Smooth muscle cell (in vitro differentiated cells): ENCODE results near the gene HOXC10. TPM values are rescaled to one million over a fixed set of nuclear protein-coding genes. Genes with fewer than 3 reads are reported as not detected.

Source experiments
- DNase-seq: peaks from one replicate; lab custom pipeline; 2025; ENCODE audit not compliant: unreplicated experiment; lab: John Stamatoyannopoulos, UW
- H2AFZ ChIP-seq: fragments of 200-600 bp; sonication (generic); 2 replicates; pipeline ENCODE4 v1.6.0; 2016; ENCODE audit warnings: antibody characterized with exemption, low read depth, mild to moderate bottlenecking
- H3F3A ChIP-seq: fragments of 200-600 bp; sonication (generic); 2 replicates; pipeline ENCODE4 v1.6.0; 2017; ENCODE audit warnings: antibody characterized with exemption, low read depth
- H3K27ac ChIP-seq: fragments of 200-600 bp; sonication (generic); 2 replicates; pipeline ENCODE4 v1.5.1; 2016; ENCODE audit warnings: low read depth, mild to moderate bottlenecking
- H3K27me3 ChIP-seq: fragments of 200-600 bp; sonication (generic); 2 replicates; pipeline ENCODE4 v1.6.1; 2016; ENCODE audit warnings: low read depth, mild to moderate bottlenecking
- H3K36me3 ChIP-seq: fragments of 200-600 bp; sonication (generic); 2 replicates; pipeline ENCODE4 v1.5.1; 2016; ENCODE audit warnings: low read depth
- H3K4me1 ChIP-seq: fragments of 200-600 bp; sonication (generic); 2 replicates; pipeline ENCODE4 v1.5.1; 2016; ENCODE audit warnings: low read depth
- H3K4me2 ChIP-seq: fragments of 200-600 bp; sonication (generic); 2 replicates; pipeline ENCODE4 v1.6.0; 2016; ENCODE audit warnings: mild to moderate bottlenecking
- H3K4me3 ChIP-seq: fragments of 200-600 bp; sonication (generic); 2 replicates; pipeline ENCODE4 v1.5.1; 2016; ENCODE audit warnings: mild to moderate bottlenecking
- H3K79me2 ChIP-seq: fragments of 200-600 bp; sonication (generic); 2 replicates; pipeline ENCODE4 v1.6.0; 2016; ENCODE audit warnings: low read depth, mild to moderate bottlenecking
- H3K9ac ChIP-seq: fragments of 200-600 bp; sonication (generic); 2 replicates; pipeline ENCODE4 v1.6.0; 2016; ENCODE audit warnings: low read depth
- H3K9me3 ChIP-seq: fragments of 200-600 bp; sonication (generic); replicated peaks from 2 replicates; pipeline ENCODE4 v1.5.1; 2016; ENCODE audit warnings: low read depth
- H4K20me1 ChIP-seq: fragments of 200-600 bp; sonication (generic); 2 replicates; pipeline ENCODE4 v1.6.0; 2016; ENCODE audit warnings: low read depth
- WGBS: methylation state at CpG from one replicate; pipeline ENCODE4 v1.1.7; 2016; ENCODE audit warnings: low lambda C conversion rate; 5-methylcytosine and 5-hydroxymethylcytosine counted together
- polyA plus RNA-seq: library from polyadenylated mRNA; unstranded; fragments of >200 nt; fragmentation: Nextera tagmentation; extraction: Ambion mirVana; gene quantifications from 2 replicates; pipeline ENCODE4 v1.2.1, GENCODE V29; 2016
- total RNA-seq: library from RNA; depleted of rRNA; stranded (reverse); fragments of >200 nt; gene quantifications from 2 replicates; pipeline ENCODE4 v1.2.3, GENCODE V29; 2014
- TF ChIP-seq, protein P1 (sequence below): fragments of 200-600 bp; sonication (generic); IDR thresholded peaks from 2 replicates; pipeline ENCODE4 v1.5.1; 2017; ENCODE audit warnings: borderline replicate concordance, mild to moderate bottlenecking, antibody characterized with exemption; ENCODE audit not compliant: insufficient read depth, poor library complexity, severe bottlenecking

The HOXC10 gene
- total and polyA plus RNA-seq, 2 experiments from 2014 or later = 0.66 TPM; not detected in 1

GRCh38 chr12:53998900-53999236 is 13.9 kb downstream of the HOXC10 start:
- Histone ChIP-seq H2AFZ (no peak overlapping the region), H3K79me2 (no peaks in the 10 kb centered on the region), H3F3A (no peaks in the 10 kb centered on the region), H3K4me3 (no peak overlapping the region), H3K9ac (no peak overlapping the region), H4K20me1 (no peaks in the 10 kb centered on the region), H3K27me3 (peaks cover 100% of the 10 kb centered on the region), H3K9me3 (no peaks in the 10 kb centered on the region), H3K36me3 (no peaks in the 10 kb centered on the region), H3K4me1 (peaks cover 7% of the 10 kb centered on the region), H3K4me2 (no peak overlapping the region), H3K27ac (no peak overlapping the region)
- no peak for DNase-seq
- 37% methylated on average over 13 of the region's 13 CpGs for WGBS
- TF ChIP-seq, protein P1, sequence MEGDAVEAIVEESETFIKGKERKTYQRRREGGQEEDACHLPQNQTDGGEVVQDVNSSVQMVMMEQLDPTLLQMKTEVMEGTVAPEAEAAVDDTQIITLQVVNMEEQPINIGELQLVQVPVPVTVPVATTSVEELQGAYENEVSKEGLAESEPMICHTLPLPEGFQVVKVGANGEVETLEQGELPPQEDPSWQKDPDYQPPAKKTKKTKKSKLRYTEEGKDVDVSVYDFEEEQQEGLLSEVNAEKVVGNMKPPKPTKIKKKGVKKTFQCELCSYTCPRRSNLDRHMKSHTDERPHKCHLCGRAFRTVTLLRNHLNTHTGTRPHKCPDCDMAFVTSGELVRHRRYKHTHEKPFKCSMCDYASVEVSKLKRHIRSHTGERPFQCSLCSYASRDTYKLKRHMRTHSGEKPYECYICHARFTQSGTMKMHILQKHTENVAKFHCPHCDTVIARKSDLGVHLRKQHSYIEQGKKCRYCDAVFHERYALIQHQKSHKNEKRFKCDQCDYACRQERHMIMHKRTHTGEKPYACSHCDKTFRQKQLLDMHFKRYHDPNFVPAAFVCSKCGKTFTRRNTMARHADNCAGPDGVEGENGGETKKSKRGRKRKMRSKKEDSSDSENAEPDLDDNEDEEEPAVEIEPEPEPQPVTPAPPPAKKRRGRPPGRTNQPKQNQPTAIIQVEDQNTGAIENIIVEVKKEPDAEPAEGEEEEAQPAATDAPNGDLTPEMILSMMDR = no peak

DNA sequence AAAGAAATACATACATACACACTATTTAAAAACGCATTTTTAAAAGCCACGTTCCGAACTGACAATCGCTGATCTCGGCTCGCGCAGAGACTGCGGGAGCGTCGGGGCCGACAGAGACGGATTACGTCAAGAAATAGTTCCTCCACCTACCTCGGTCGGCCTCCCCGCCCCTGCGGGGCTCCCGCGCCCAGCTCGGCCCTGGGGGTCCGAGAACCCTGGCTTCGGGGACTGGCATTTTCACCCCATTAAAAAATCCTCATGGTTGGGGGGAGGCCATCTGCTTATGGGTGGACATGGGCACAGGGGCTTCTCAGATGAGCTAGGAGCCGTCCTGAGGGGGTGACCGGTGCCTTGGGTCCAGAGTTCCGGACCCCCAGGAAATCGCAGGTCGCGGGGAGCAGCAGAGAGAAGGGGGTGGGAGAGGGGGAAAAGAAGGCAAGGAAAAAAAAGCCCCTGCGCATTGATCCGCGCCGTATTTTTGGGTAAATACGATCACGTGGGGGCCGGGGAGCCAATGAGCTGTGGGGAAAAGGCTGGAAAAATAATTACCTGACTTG is 14.7 kb downstream of the HOXC10 start:
- Histone ChIP-seq H3K9ac (peak overlapping the region; percentile 78), H3F3A (no peaks in the 10 kb centered on the region), H3K27ac (no peak overlapping the region), H2AFZ (peak overlapping the region; percentile 83), H3K9me3 (no peaks in the 10 kb centered on the region), H3K36me3 (no peaks in the 10 kb centered on the region), H3K4me2 (peak overlapping the region; percentile 87), H3K27me3 (peaks cover 100% of the 10 kb centered on the region), H4K20me1 (no peaks in the 10 kb centered on the region), H3K79me2 (no peaks in the 10 kb centered on the region), H3K4me3 (peak overlapping the region; percentile 56), H3K4me1 (peaks cover 7% of the 10 kb centered on the region)
- WGBS = 5% methylated on average over 27 of the region's 35 CpGs
- TF ChIP-seq, protein P1 = no peak
- no peak for DNase-seq

DNA sequence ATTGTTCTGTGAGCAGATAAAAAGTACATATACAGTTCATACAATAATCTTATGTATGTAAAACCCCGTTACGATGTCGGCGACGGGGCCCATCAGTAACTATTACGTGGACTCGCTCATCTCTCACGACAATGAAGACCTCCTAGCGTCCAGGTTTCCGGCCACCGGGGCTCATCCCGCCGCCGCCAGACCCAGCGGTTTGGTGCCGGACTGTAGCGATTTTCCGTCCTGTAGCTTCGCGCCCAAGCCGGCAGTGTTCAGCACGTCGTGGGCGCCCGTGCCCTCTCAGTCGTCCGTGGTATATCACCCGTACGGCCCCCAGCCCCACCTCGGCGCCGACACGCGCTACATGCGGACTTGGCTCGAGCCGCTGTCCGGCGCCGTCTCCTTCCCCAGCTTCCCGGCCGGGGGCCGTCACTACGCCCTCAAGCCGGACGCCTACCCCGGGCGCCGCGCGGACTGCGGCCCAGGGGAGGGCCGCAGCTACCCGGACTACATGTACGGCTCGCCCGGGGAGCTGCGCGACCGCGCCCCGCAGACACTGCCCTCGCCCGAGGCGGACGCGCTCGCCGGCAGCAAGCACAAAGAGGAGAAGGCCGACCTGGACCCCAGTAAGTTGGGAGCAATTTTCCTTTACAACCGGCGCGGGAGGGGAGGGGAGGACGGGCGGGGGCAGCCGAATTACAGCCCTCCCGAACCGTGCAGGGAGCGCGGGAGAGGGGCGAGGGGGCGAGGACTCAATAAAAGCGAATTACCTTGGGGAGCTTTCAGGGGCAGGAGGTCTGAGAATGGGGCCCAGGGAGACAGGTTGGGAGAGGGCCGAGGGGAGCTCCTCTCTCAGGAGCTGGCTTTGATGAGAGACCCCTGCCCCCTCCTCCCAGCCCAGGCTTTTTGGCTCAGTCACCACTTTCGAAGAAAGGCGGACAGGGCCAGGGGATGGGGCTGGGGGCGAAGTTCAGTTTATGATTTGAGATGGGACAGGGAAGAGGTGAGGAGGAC is 15.5 kb downstream of the HOXC10 start, which contains the start of gene HOXC9:
Gene HOXC9 (plus strand): TSS at position 46 of the 999 bp plus-strand sequence. CDS start 28 bp downstream, at position 74.
- no peak for DNase-seq
- H4K20me1 ChIP-seq = no peaks in the 10 kb centered on the region
- H3K79me2 ChIP-seq = no peaks in the 10 kb centered on the region
- H3K9ac ChIP-seq = peak within 1 kb of the TSS; percentile 78
- H3K9me3 ChIP-seq = no peaks in the 10 kb centered on the region
- no peaks in the 10 kb centered on the region for H3K36me3 ChIP-seq
- H3K4me3 ChIP-seq = peak within 1 kb of the TSS; percentile 56
- peak within 1 kb of the TSS; percentile 87 for H3K4me2 ChIP-seq
- peaks cover 7% of the 10 kb centered on the region for H3K4me1 ChIP-seq
- TF ChIP-seq, protein P1 = no peak
- no peaks in the 10 kb centered on the region for H3F3A ChIP-seq
- peak within 1 kb of the TSS; percentile 83 for H2AFZ ChIP-seq
- no peak within 1 kb of the TSS for H3K27ac ChIP-seq
- 4% methylated on average over 78 of the region's 87 CpGs for WGBS
- peaks cover 100% of the 10 kb centered on the region for H3K27me3 ChIP-seq
